NCI-H526 treated with DMSO at 0.1 percent for 48 hours (cell line): ENCODE data around the gene TEX44.
"Not testable (repeated sequence)": the region's sequence is repeated elsewhere in the genome, so short reads cannot be mapped to it uniquely, and the experiment has no call there.

Source experiments
- DNase-seq: peaks from one replicate; lab custom pipeline; 2025; lab: John Stamatoyannopoulos, UW

The TEX44 gene

GRCh38 chr2:231592636-231593145, at the start of gene TEX44:
Gene TEX44 (plus strand): TSS chr2:231592864. CDS start chr2:231592952, 88 bp downstream.
- no peak for DNase-seq

- DNase-seq, result no peak
Observed at GRCh38 chr2:231545105-231545902, 47.4 kb upstream of the TEX44 start.

GRCh38 chr2:231546014-231546715, 46.5 kb upstream of the TEX44 start:
- DNase-seq, result no peak

GRCh38 chr2:231547315-231548110, 45.2 kb upstream of the TEX44 start:
- no peak for DNase-seq

GRCh38 chr2:231548752-231549151, 43.9 kb upstream of the TEX44 start:
- no peak for DNase-seq

- no peak for DNase-seq
Observed at GRCh38 chr2:231549446-231550239, 43.0 kb upstream of the TEX44 start.

- DNase-seq, result no peak
Observed at GRCh38 chr2:231552752-231553151, 39.9 kb upstream of the TEX44 start.

- no peak for DNase-seq
Observed at GRCh38 chr2:231554327-231554726, 38.3 kb upstream of the TEX44 start.

- no peak for DNase-seq
Observed at GRCh38 chr2:231554748-231555545, 37.7 kb upstream of the TEX44 start.

- not testable (repeated sequence) for DNase-seq
Observed at GRCh38 chr2:231556496-231556895, 36.2 kb upstream of the TEX44 start.

GRCh38 chr2:231556981-231557380, 35.7 kb upstream of the TEX44 start:
- DNase-seq, result no peak

- peak; percentile 50 for DNase-seq
Observed at GRCh38 chr2:231557571-231558217, 35.0 kb upstream of the TEX44 start.

GRCh38 chr2:231563378-231563961, 29.2 kb upstream of the TEX44 start:
- peak; percentile 42 for DNase-seq

GRCh38 chr2:231565887-231566594, 26.6 kb upstream of the TEX44 start:
- no peak for DNase-seq

GRCh38 chr2:231567159-231567558, 25.5 kb upstream of the TEX44 start:
- DNase-seq, result no peak

- no peak for DNase-seq
Observed at GRCh38 chr2:231568098-231568784, 24.4 kb upstream of the TEX44 start.

GRCh38 chr2:231568785-231569435, 23.8 kb upstream of the TEX44 start:
- no peak for DNase-seq

- not testable (repeated sequence) for DNase-seq
Observed at GRCh38 chr2:231570915-231571314, 21.7 kb upstream of the TEX44 start.
